GM20431 (cell line): ENCODE measurements around the gene AKR1B1.

Experiments
- in situ Hi-C: fragments of 300-500 bp; cut with MseI, MboI; formaldehyde crosslinking; loops from one replicate; pipeline ENCODE4 v1.15.0; 2020; ENCODE audit warnings: low sequenced_read_pairs; ENCODE audit not compliant: unreplicated experiment

Gene AKR1B1

DNA sequence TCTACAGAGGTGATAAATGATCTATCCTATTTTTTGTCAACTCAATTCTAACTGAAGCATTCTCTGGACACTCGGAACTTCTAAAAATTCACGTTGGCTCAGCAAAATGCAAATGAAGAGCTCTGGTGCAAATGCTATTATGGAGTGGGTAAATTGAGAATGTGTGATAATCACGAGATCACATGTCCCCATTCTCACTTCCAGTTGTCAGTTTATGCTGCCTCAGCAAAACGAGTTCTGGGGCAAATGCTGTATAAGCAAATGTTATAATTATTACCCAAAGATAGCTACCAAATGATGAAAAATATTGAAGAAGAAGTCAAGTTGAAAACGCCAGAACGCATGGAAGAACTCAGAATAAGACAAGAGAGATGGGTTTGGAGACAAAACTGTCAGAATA, 29.4 kb downstream of the AKR1B1 start:
- in situ Hi-C loops, result no loop called here

GRCh38 chr7:134428942-134429341, 30.0 kb downstream of the AKR1B1 start:
- in situ Hi-C loops, result no loop called here

DNA sequence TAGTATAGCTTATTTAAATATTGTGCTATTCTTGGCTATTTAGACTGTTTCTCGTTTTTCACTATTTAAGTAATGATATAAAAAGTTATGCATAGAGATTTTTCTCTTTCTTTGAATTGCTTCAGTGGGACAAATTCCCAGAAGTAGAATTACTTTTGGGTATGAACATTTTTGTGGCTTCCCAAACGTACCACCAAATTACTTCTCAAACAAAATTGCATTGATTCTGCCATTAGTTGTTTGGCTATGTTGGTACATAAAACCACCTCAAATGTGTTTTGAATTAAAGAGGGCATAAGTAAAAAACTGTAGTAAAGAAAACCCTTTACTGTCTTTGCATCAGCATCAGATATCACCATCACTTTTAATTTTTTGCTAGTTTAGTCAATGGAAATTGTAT, 31.0 kb downstream of the AKR1B1 start:
- in situ Hi-C loops, result no loop called here

DNA sequence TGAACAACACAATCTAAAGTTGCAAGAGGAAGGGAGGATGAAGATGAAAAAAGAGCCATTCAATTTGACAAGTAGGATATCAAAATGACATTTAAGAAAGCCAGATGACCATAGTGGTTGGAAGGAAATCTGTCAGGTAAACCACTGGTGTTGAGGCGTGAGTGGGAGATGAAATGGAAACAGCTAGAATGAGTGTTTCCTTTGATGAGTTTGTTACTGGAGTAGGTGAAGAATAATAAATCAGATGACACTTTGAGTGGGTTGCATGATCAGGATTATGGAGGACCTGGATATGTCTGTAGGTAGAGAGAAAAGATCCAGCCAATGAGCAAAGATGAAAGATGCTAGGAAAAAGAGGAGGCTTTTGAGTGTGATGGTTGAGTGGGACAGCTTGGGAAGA, 33.1 kb downstream of the AKR1B1 start:
- in situ Hi-C loops, result no loop called here

DNA sequence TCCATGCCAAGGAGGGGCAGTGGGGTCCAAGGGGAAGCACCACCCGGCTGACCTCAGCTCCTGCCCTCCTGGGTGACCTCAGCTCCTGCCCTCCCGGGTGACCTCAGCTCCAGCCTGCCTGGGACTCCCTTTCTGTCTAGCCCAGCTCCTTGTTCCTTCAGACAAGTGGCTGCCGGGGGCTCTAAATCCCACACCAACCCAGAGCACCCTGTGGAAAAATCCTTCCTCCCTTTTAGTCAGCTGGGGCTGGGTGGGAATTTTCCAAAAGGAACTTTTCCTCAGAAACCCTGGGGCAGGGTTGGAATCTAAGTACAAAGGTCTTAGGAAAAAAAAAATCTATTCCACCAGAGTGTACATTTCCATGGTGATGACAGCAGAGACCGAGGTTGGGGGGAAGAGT, 36.3 kb downstream of the AKR1B1 start:
- in situ Hi-C loops, result no loop called here

DNA sequence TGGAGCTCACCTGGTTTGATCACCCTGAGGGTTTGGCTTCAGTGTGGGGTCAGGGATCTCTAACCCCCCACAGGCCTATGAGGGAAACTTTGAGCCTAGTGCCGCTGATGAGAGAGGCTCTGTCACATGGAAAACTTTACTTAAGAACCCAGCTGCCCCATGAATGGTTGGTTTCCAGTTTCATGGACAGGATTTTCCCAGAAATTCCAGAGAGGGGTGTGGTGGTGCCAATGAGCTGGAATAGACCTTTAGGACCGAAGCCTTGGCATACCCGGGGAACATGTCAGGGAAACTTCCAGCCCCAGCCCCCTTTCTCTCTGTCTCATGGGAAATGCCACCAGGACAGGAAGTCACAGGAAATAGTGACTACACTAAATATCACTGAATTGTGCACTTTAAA, 36.9 kb downstream of the AKR1B1 start:
- in situ Hi-C loops, result no loop called here

- in situ Hi-C loops, result no loop called here
Measured at GRCh38 chr7:134420424-134421125, 38.3 kb downstream of the AKR1B1 start.

DNA sequence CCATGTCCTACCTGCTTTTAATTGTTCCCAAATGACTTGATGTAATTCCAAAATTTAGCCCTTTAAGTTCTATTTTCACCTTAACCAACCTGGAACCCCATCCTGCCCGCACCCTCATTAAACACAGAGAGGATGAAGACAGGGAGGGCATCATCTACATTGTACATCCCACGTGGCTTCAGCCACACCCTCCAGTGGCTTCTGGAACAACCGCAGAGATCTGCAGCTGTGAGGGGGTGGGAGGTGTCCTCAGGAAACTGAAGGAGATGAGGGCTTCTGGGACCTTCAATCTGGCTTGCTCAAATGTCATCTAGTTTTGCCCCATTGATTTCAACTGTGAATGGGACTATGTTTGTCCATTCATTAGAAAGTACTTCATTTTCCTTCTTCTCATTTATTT, 39.0 kb downstream of the AKR1B1 start:
- in situ Hi-C loops, result no loop called here

- in situ Hi-C loops, result no loop called here
Measured at GRCh38 chr7:134419085-134419484, 39.8 kb downstream of the AKR1B1 start.

- in situ Hi-C loops, result no loop called here
Measured at GRCh38 chr7:134415700-134416099, 43.2 kb downstream of the AKR1B1 start.

DNA sequence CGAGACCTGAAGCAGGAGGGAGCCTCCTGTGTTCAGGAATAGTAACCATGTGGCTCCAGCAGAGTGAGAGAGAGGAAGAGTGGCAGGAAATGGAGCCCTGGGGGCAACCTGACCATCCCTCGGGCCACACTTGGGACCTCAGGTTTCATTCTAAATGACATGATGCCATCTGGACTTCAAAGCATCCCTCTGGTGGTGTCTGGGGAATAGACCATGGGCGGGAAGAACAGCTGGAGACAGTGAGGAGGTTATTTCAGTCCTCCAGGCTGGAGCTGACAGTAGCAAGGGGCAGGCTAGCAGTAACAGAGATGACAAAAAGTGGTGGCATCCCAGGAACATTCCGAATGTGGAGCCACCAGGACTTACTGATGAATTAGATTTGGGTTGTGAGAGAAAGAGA, 44.8 kb downstream of the AKR1B1 start:
- in situ Hi-C loops, result no loop called here

DNA sequence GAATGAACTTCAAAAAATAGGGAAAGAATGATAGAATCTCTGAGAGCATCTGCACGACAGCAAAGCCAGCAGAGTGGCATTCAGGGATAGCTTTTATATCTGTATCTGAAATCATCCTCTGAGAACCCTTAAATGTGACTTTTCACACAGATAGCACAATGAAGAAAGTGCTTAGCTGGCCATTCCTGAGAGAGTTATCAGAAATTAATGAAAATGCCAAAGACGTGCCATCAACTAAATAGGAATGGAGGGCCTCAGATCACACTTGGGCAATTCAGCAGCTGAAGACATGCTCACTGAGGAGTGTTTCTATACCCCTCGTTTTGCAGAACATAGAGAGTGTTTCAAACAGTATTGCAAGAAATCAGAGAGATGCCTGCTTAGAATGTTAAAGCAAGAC, 51.6 kb downstream of the AKR1B1 start:
- in situ Hi-C loops, result no loop called here

GRCh38 chr7:134406431-134406830, 52.5 kb downstream of the AKR1B1 start:
- in situ Hi-C loops, result no loop called here

DNA sequence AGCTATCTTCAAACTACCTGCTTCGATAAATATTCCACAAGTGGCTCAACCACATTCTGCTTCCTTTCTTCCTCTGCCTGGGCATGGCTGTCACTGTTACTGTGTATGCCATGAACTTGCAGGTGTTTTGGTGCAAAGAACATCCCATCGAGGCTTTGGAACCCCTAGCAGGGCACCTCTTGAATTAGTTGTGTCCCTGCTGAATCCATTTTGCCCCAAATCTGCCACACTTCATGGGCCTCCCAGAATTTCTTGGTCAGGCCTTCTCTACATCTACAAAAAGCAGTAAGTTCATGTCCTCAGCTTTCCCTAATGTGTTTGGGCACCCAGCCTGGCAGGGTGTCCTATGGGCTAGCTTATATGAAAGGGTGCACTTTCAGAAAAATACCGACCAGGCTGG, 53.6 kb downstream of the AKR1B1 start:
- in situ Hi-C loops, result no loop called here

- in situ Hi-C loops, result no loop called here
Measured at GRCh38 chr7:134403062-134403461, 55.8 kb downstream of the AKR1B1 start.

DNA sequence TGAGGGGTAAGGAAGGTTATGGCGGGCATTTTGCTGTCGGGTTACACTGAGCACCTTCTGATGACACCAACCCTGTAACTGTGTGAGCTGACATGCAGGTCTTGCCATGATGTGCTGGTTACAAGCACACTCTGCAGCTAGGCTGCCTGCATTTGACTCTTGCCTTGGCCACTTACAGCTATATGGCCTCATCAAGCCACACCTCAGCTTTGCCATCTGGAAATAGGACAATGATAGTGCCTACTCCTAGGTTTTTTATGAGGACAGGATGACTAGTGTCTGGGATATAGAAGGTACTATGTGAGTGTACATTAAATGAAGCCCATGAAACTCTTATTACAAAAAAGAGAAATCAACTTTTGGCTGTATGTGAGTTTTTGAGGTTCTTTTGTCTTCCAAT, 58.0 kb downstream of the AKR1B1 start:
- in situ Hi-C loops, result no loop called here

GRCh38 chr7:134396031-134396430, 62.9 kb downstream of the AKR1B1 start:
- in situ Hi-C loops, result no loop called here

- in situ Hi-C loops, result no loop called here
Measured at GRCh38 chr7:134395604-134396003, 63.3 kb downstream of the AKR1B1 start.

GRCh38 chr7:134394056-134394455, 64.8 kb downstream of the AKR1B1 start:
- in situ Hi-C loops, result no loop called here
